HL-60 (cell line): ENCODE data around the gene FAM20A.

Source experiments
- CTCF ChIP-seq: IDR thresholded peaks from one replicate; pipeline ENCODE4 v1.5.1; 2011; ENCODE audit warnings: low read length, control low read depth, inconsistent platforms; ENCODE audit not compliant: insufficient read depth
- GABPA ChIP-seq: IDR thresholded peaks from 2 replicates; pipeline ENCODE4 v1.6.1; 2012; ENCODE audit warnings: low read depth
- POLR2AphosphoS5 ChIP-seq: IDR thresholded peaks from 2 replicates; pipeline ENCODE4 v1.6.1; 2012; ENCODE audit warnings: low read depth
- REST ChIP-seq: IDR thresholded peaks from 2 replicates; pipeline ENCODE4 v1.6.1; 2012; ENCODE audit warnings: low read depth; ENCODE audit not compliant: insufficient replicate concordance

- no peak for TF ChIP-seq POLR2AphosphoS5
- TF ChIP-seq CTCF = no peak
- no peak for TF ChIP-seq REST
- TF ChIP-seq GABPA = no peak
These were observed 4.7 kb upstream of the FAM20A start for GRCh38 chr17:68605914-68606313.
